Endothelial cell of umbilical vein (primary cell): Measurements from ENCODE around the gene ASB13. TPM values are rescaled to one million over a fixed set of nuclear protein-coding genes. Genes with fewer than 3 reads are reported as not detected.

ENCODE experiments used
- BruUV-seq: library from RNA; stranded (reverse); fragments of 400-500 nt; replicated peaks from 2 replicates; lab custom pipeline; 2021; lab: Mats Ljungman, UMichigan
- CTCF ChIA-PET: fragments of 300-600, 350-600 bp; sonication (Branson Sonifier 250); formaldehyde crosslinking; loops from one replicate; lab custom pipeline; 2021; ENCODE audit warnings: antibody characterized with exemption, inconsistent platforms; lab: Charles Lee
- POLR2A ChIA-PET: fragments of 300-600, 350-600 bp; sonication (Branson Sonifier 250); formaldehyde crosslinking; loops from one replicate; lab custom pipeline; 2021; ENCODE audit warnings: antibody characterized with exemption, inconsistent platforms; lab: Charles Lee
- DNase-seq: peaks from one replicate; pipeline ENCODE4 v3.0.0-alpha.2; 2011; ENCODE audit warnings: low read depth, low spot score
- FAIRE-seq: peaks from 2 replicates; lab custom pipeline; 2011; peaks lifted over from hg19 to GRCh38; lab: Jason Lieb, UNC
- H2AFZ ChIP-seq: 2 replicates; pipeline ENCODE4 v1.6.0; 2012; ENCODE audit warnings: low read depth, low read length, control low read depth, inconsistent platforms
- H3K27ac ChIP-seq: 2 replicates; pipeline ENCODE4 v1.5.1; 2011; ENCODE audit warnings: low read depth, mild to moderate bottlenecking, control low read depth, low read length, moderate library complexity; ENCODE audit not compliant: insufficient read depth
- H3K27me3 ChIP-seq, 2 experiments: 2 replicates each; pipeline versions ENCODE4 v1.6.0 to v1.6.1; 2011; ENCODE audit warnings: low read length in 2 of 2, mixed read lengths in 1 of 2; ENCODE audit not compliant: control insufficient read depth in 2 of 2, insufficient read depth in 2 of 2
- H3K36me3 ChIP-seq, 2 experiments: 2 replicates in 1 of 2; 3 replicates in 1 of 2; pipeline ENCODE4 v1.5.1; 2011; ENCODE audit warnings: low read length in 2 of 2, mild to moderate bottlenecking in 1 of 2, moderate library complexity in 1 of 2; ENCODE audit not compliant: control insufficient read depth in 2 of 2, insufficient read depth in 2 of 2; ENCODE audit errors: extremely low read depth in 1 of 2
- H3K4me1 ChIP-seq: 3 replicates; pipeline ENCODE4 v1.5.1; 2011; ENCODE audit warnings: mild to moderate bottlenecking, low read length; ENCODE audit not compliant: control insufficient read depth, insufficient read depth; ENCODE audit errors: extremely low read depth
- H3K4me2 ChIP-seq: 2 replicates; pipeline ENCODE4 v1.6.1; 2011; ENCODE audit warnings: low read length, control low read depth, mixed read lengths; ENCODE audit not compliant: insufficient read depth
- H3K4me3 ChIP-seq, 3 experiments: fragments of 200-600 bp in 1 of 3; sonication (generic), shearing (Covaris generic) in 1 of 3; replicated peaks in 1 of 3; 2 replicates each; pipeline ENCODE4 v1.5.1; 2011 to 2016; ENCODE audit warnings: control low read depth in 3 of 3, low read length in 3 of 3, mild to moderate bottlenecking in 2 of 3, inconsistent platforms in 1 of 3, low read depth in 1 of 3, moderate library complexity in 1 of 3; ENCODE audit not compliant: insufficient read depth in 1 of 3
- H3K79me2 ChIP-seq: 2 replicates; pipeline ENCODE4 v1.6.0; 2012; ENCODE audit warnings: low read length, inconsistent platforms; ENCODE audit not compliant: control insufficient read depth, insufficient read depth
- H3K9ac ChIP-seq: replicated peaks from 2 replicates; pipeline ENCODE3; 2011; ENCODE audit warnings: low read length, control low read depth; ENCODE audit not compliant: insufficient read depth; ENCODE audit errors: extremely low read depth
- H3K9me1 ChIP-seq: replicated peaks from 3 replicates; pipeline ENCODE4 v1.6.0; 2011; ENCODE audit warnings: mild to moderate bottlenecking, low read length; ENCODE audit not compliant: control insufficient read depth, insufficient read depth; ENCODE audit errors: extremely low read depth
- H3K9me3 ChIP-seq: replicated peaks from 2 replicates; pipeline ENCODE4 v1.5.1; 2012; ENCODE audit warnings: low read length, inconsistent platforms; ENCODE audit not compliant: control insufficient read depth, insufficient read depth
- H4K20me1 ChIP-seq: replicated peaks from 2 replicates; pipeline ENCODE3; 2011; ENCODE audit warnings: mild to moderate bottlenecking, low read length; ENCODE audit not compliant: control insufficient read depth, insufficient read depth; ENCODE audit errors: extremely low read depth
- EZH2 ChIP-seq: IDR thresholded peaks from 2 replicates; pipeline ENCODE4 v1.6.1; 2012; ENCODE audit warnings: borderline replicate concordance, low read depth, mild to moderate bottlenecking, moderate library complexity, low read length, inconsistent platforms; ENCODE audit not compliant: severe bottlenecking
- FOS ChIP-seq: IDR thresholded peaks from 2 replicates; pipeline ENCODE4 v1.6.1; 2011; ENCODE audit warnings: mild to moderate bottlenecking, low read length, moderate library complexity, borderline replicate concordance; ENCODE audit not compliant: insufficient read depth
- GATA2 ChIP-seq: IDR thresholded peaks from 2 replicates; pipeline ENCODE4 v1.7.0; 2011; ENCODE audit warnings: low read depth, mild to moderate bottlenecking, moderate library complexity, mixed read lengths, low read length; ENCODE audit not compliant: insufficient read length, insufficient read depth
- JUN ChIP-seq: IDR thresholded peaks from 2 replicates; pipeline ENCODE4 v1.6.1; 2011; ENCODE audit warnings: borderline replicate concordance, low read depth; ENCODE audit not compliant: insufficient read length, insufficient read depth
- MAX ChIP-seq: IDR thresholded peaks from 2 replicates; pipeline ENCODE4 v1.6.1; 2011; ENCODE audit not compliant: insufficient read depth, insufficient read length
- MYC ChIP-seq: IDR thresholded peaks from one replicate; pipeline ENCODE4 v1.6.1; 2011; ENCODE audit warnings: mild to moderate bottlenecking, low read depth, low read length
- POLR2A ChIP-seq: IDR thresholded peaks from 2 replicates; pipeline ENCODE4 v1.6.1; 2012; ENCODE audit warnings: low read depth, mild to moderate bottlenecking, control low read depth, low read length
- POLR2AphosphoS5 ChIP-seq: IDR thresholded peaks from 2 replicates; pipeline ENCODE4 v1.6.1; 2012; ENCODE audit warnings: low read depth, mild to moderate bottlenecking, control low read depth, low read length, moderate library complexity; ENCODE audit not compliant: insufficient read depth
- dilution Hi-C: fragments of 300-500 bp; cut with MboI; formaldehyde crosslinking; loops from one replicate; pipeline ENCODE4 v1.15.0; 2019; ENCODE audit warnings: low sequenced_read_pairs; ENCODE audit not compliant: extremely low pct_ligation_motif_present
- intact Hi-C: fragments of 100-400 bp; cut with micrococcal nuclease; formaldehyde crosslinking; loops from one replicate; pipeline ENCODE4 v1.10.0; 2022
- polyA plus RNA-seq, 4 experiments: library from polyadenylated mRNA; depleted of rRNA in 3 of 4; stranded (reverse) in 3 of 4; unstranded in 1 of 4; fragments of >200 nt; gene quantifications; 2 replicates each; pipeline versions ENCODE4 v1.2.1 to v1.2.3, GENCODE V29; 2011 to 2012; ENCODE audit warnings: missing spikeins in 1 of 4
- total RNA-seq: library from RNA; stranded (reverse); gene quantifications from 2 replicates; pipeline ENCODE4 v1.2.3, GENCODE V29; 2021
- TF ChIP-seq, protein P1 (sequence below), 2 donors: IDR thresholded peaks; 1 replicate in 1 of 2; 2 replicates in 1 of 2; pipeline ENCODE4 v1.5.1; 2011; ENCODE audit warnings: low read length in 2 of 2, mild to moderate bottlenecking in 2 of 2, moderate library complexity in 2 of 2, control low read depth in 1 of 2, inconsistent platforms in 1 of 2, low read depth in 1 of 2; ENCODE audit not compliant: insufficient read depth in 1 of 2; ENCODE audit errors: extremely low read depth in 1 of 2

ASB13 gene
- total and polyA plus RNA-seq, 2 donors (not counting 3 experiments of a cell fraction or from before 2014, with no cell fraction given): 6.3 to 7.3 TPM

GRCh38 chr10:5601826-5602495, 64.4 kb downstream of the ASB13 start:
- ChIA-PET CTCF (interaction anchor here (1.3 to 2.0 kb wide), 2 partner anchors 17 to 21 kb away, joined by 4 to 5 read pairs; no protein-coding TSS in a partner anchor), POLR2A (interaction anchor here (1.0 kb wide), 1 partner anchor 156 kb away, joined by 3 read pairs; no protein-coding TSS in a partner anchor)
- no peaks in the 10 kb centered on the region for H4K20me1 ChIP-seq
- FAIRE-seq (no peak), DNase-seq (no peak)
- H3K27ac ChIP-seq: no peak overlapping the region
- H3K9me3 ChIP-seq: no peaks in the 10 kb centered on the region
- H3K9ac ChIP-seq: no peak overlapping the region
- H3K9me1 ChIP-seq: no peaks in the 10 kb centered on the region
- H3K36me3 ChIP-seq: no peaks in the 10 kb centered on the region
- dilution Hi-C loops: no loop called here
- H3K4me2 ChIP-seq: no peak overlapping the region
- H2AFZ ChIP-seq: no peak overlapping the region
- no TSS peak for BruUV-seq
- no peaks in the 10 kb centered on the region for H3K79me2 ChIP-seq
- no peak overlapping the region for H3K4me3 ChIP-seq
- intact Hi-C loops: no loop called here
- no peaks in the 10 kb centered on the region for H3K27me3 ChIP-seq
- TF ChIP-seq POLR2A: no peak
- TF ChIP-seq GATA2: no peak
- TF ChIP-seq, protein P1, sequence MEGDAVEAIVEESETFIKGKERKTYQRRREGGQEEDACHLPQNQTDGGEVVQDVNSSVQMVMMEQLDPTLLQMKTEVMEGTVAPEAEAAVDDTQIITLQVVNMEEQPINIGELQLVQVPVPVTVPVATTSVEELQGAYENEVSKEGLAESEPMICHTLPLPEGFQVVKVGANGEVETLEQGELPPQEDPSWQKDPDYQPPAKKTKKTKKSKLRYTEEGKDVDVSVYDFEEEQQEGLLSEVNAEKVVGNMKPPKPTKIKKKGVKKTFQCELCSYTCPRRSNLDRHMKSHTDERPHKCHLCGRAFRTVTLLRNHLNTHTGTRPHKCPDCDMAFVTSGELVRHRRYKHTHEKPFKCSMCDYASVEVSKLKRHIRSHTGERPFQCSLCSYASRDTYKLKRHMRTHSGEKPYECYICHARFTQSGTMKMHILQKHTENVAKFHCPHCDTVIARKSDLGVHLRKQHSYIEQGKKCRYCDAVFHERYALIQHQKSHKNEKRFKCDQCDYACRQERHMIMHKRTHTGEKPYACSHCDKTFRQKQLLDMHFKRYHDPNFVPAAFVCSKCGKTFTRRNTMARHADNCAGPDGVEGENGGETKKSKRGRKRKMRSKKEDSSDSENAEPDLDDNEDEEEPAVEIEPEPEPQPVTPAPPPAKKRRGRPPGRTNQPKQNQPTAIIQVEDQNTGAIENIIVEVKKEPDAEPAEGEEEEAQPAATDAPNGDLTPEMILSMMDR (IDR thresholded peaks at IDR 0.05; ENCODE audit: extremely low read depth in 1 of 2, insufficient read depth in 1 of 2, low read depth in 1 of 2, low read length in 2 of 2): no peak
- TF ChIP-seq EZH2: no peak
- no peak for TF ChIP-seq MYC
- no peak for TF ChIP-seq MAX
- TF ChIP-seq JUN: no peak
- no peak for TF ChIP-seq FOS
- no peak for TF ChIP-seq POLR2AphosphoS5
- H3K4me1 ChIP-seq: no peaks in the 10 kb centered on the region
